LNCAP (cell line): ENCODE data around the gene GZMM.
A peak's percentile ranks its signal among the peaks of the same experiment; 100 is the strongest.

Experiments used
- TF ChIP-seq, protein P1 (sequence below): fragments of 450-650 bp; IDR thresholded peaks from 2 replicates; pipeline ENCODE4 v1.5.1; 2017; ENCODE audit warnings: mild to moderate bottlenecking

Gene GZMM

DNA sequence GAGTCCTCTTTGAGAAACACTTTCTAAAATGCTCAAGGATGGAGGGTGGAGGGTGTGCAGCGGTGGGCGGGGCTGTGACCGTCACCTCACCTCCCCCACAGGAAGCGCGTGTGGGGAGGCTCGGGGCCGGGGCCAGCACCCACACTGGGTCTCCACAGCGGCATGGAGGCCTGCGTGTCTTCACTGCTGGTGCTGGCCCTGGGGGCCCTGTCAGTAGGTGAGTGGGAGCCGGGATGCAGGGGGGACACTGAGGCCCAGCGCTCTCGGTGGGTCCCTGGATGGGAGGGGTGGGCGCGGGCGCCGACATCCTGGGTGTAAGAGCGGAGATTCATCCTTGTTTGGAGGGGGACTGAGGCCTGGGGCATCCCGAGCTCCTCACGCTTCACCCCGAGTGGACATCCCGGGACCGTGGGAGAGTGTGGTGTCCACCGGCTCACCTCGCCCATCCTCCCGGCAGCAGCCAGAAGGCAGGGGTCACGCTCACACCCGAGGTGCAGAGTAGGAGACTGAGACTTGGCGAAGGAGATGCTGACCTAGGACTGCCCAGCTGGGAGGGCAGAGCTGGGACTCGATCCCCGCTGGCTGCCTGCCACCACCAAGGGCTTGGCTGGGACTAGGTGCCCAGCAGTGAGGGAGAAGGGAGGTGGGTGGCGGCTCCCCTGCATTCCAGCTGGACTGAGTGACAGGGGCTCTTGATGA is at the start of gene GZMM:
Gene GZMM, plus strand, starts transcription at position 144 of the 699 bp plus-strand sequence. Its CDS starts 19 bp downstream, at position 163.
- TF ChIP-seq, protein P1, sequence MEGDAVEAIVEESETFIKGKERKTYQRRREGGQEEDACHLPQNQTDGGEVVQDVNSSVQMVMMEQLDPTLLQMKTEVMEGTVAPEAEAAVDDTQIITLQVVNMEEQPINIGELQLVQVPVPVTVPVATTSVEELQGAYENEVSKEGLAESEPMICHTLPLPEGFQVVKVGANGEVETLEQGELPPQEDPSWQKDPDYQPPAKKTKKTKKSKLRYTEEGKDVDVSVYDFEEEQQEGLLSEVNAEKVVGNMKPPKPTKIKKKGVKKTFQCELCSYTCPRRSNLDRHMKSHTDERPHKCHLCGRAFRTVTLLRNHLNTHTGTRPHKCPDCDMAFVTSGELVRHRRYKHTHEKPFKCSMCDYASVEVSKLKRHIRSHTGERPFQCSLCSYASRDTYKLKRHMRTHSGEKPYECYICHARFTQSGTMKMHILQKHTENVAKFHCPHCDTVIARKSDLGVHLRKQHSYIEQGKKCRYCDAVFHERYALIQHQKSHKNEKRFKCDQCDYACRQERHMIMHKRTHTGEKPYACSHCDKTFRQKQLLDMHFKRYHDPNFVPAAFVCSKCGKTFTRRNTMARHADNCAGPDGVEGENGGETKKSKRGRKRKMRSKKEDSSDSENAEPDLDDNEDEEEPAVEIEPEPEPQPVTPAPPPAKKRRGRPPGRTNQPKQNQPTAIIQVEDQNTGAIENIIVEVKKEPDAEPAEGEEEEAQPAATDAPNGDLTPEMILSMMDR = no peak

GRCh38 chr19:494171-495080 is 49.4 kb upstream of the GZMM start:
- TF ChIP-seq, protein P1 = no peak

DNA sequence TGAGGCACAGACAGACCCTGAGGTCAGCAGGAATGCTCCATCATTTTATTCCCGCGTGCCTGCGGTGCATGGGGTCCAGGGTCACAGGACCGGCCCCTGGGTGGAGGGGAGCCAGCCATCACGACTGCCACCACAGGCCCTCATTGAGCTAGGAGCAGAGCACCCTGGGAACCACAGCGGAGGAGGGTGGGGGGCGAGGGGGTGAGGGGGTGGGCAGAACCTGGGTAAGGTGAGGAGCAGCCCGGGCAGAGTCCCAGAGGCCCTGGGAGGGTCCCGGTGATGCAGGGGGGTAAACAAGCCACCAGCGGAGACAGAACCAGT is 48.8 kb upstream of the GZMM start:
- TF ChIP-seq, protein P1 = no peak

DNA sequence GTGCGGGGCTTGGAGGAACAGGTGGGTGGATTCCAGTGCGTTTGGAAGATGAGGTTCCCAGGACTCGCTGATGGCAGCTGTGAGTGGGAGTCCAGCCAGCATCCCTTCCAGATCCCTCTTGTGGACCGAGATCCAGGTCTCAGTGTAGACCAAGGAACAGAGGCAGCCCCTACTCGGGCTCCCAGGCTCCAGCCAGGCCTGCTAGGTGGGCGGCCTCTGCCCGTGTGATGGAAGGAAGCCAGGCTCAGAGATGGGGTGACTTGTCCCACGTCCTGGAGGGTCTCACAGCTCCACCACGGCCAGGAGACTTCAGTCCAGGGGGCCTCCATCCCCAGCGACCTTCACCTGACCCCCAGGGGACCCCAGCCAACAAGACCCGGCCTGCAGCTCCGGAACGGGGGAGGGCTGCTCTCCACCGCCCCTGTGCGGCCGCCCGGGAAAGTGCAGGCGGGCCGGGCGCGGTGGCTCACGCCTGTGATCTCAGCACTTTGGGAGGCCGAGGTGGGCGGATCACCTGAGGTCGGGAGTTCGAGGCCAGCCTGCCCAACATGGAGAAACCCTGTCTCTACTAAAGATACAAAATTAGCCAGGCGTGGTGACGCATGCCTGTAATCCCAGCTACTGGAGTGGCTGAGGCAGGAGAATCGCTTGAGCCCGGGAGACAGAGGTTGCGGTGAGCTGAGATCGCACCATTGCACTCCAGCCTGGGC is 48.3 kb upstream of the GZMM start:
- TF ChIP-seq, protein P1 = peak; percentile 47

DNA sequence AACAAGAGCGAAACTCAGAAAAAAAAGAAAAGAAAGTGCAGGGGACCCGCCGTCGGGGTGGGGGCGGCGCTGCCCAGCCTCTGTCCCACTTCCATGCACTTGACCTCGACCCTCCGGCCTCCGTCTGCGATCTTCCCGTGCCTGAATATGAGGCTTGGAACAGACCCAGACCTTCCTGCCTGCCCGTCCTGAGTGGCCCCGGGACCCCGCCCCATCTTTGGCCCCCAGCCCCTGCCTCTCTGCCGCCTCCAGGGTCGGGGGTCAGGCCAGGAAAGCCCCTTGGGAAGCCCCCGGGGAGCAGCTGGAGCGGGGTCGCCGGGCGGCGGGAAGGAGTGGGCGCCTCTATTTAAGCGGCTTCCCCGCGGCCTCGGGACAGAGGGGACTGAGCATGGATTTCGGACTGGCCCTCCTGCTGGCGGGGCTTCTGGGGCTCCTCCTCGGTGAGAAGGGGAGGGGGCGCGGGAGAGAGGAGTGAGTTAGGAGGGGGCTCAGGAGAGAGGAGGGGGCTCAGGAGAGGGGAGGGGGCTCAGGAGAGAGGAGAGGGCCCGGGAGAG is 47.7 kb upstream of the GZMM start, which contains the start of gene MADCAM1:
Gene MADCAM1, plus strand, starts transcription at position 375 of the 554 bp plus-strand sequence. Its CDS starts 14 bp downstream, at position 389.
- TF ChIP-seq, protein P1 = no peak

GRCh38 chr19:496986-497385 is 46.9 kb upstream of the GZMM start:
- TF ChIP-seq, protein P1 = no peak

DNA sequence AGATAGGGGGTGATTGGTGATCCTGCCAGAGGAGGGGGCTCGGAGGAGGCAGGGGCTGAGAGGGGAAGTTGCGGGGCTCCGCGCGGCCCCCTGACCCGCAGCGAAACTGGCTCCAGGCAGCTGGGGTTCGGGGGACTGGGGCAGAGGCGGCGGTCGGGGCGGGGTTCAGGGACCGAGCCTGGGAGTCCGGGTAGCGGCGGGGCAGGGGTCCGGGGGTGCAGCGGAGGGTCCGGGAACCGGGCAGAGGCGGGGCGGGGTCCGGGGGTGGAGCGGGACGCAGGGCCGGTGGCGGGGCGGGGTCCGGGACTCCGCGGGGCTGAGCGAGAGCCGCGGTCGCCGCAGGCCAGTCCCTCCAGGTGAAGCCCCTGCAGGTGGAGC is 46.4 kb upstream of the GZMM start:
- TF ChIP-seq, protein P1 = no peak
